Measurements from ENCODE around the gene COL4A5.
"Not testable (repeated sequence)": the region's sequence is repeated elsewhere in the genome, so short reads cannot be mapped to it uniquely, and the experiment has no call there.

Gene COL4A5

DNA sequence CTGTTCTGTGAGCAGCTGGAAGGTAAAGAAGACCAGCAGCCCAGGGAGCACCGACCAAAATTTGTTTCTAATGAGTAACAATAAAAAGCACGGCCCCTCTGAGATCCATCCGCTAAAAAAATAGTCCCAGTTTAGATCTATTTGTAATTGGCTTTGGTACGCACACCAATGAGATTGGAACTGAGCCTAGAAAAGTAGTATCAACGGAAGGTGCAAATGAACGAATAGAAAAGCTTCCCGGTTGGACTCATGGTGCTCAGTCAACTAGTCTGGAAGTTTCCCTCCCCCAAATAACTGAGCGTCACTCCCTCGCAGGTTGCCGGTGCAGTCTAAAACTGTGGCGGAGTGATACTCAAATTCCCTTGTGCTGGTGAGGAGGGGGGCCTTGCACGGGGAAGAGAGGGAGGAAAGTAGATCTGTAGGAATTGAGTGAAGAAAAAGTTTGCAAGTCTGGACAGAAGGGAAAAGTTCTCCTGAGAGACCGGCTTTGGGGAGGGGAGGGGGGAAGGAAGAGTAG, at the start of gene COL4A5:
Gene COL4A5, plus strand, starts transcription at position 413 of the 517 bp plus-strand sequence. CDS start 288 bp downstream, outside the sequence.
- no peak for DNase-seq (ENCODE audit: low spot score)

DNA sequence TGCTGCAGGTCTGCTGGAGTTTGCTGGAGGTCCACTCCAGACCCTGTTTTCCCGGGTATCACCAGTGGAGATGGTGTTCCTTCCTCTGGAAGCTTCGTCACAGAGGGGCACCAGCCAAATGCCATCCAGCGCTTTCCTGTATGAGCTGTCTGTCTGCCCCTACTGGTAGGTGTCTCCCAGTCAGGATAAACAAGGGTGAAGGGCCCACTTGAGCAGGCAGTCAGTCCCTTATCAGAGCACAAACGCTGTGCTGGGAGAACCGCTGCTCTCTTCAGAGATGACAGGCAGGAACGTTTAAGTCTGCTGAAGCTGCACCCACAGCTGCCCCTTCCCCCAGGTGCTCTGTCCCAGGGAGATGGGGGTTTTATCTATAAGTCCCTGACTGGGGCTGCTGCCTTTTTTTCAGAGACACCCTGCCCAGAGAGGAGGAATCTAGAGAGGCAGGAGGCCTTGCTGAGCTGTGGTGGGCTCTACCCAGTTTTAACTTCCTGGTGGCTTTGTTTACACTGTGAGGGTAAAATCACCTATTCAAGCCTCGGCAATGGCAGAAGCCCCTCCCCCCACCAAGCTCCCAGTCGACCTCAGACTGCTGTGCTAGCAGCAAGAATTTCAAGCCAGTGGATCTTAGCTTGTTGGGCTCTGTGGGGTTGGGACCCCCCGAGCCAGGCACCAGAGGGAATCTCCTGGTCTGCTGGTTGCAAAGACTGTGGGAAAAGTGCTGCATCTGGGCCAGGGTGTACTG, 48.5 kb upstream of the COL4A5 start:
- not testable (repeated sequence) for DNase-seq (ENCODE audit: low spot score)

- DNase-seq (ENCODE audit: low spot score), result no peak
These were observed 43.3 kb upstream of the COL4A5 start for GRCh38 chrX:108396188-108396891.

- no peak for DNase-seq (ENCODE audit: low spot score)
These were observed 42.7 kb upstream of the COL4A5 start for GRCh38 chrX:108396986-108397385.

- no peak for DNase-seq (ENCODE audit: low spot score)
These were observed 41.8 kb upstream of the COL4A5 start for GRCh38 chrX:108397627-108398391.

- no peak for DNase-seq (ENCODE audit: low spot score)
These were observed 40.0 kb upstream of the COL4A5 start for GRCh38 chrX:108399418-108400165.

- DNase-seq (ENCODE audit: low spot score), result no peak
These were observed 26.9 kb upstream of the COL4A5 start for GRCh38 chrX:108412783-108413182.

- no peak for DNase-seq (ENCODE audit: low spot score)
These were observed 24.5 kb upstream of the COL4A5 start for GRCh38 chrX:108415146-108415545.

GRCh38 chrX:108415891-108416290, 23.7 kb upstream of the COL4A5 start:
- DNase-seq (ENCODE audit: low spot score), result no peak

DNA sequence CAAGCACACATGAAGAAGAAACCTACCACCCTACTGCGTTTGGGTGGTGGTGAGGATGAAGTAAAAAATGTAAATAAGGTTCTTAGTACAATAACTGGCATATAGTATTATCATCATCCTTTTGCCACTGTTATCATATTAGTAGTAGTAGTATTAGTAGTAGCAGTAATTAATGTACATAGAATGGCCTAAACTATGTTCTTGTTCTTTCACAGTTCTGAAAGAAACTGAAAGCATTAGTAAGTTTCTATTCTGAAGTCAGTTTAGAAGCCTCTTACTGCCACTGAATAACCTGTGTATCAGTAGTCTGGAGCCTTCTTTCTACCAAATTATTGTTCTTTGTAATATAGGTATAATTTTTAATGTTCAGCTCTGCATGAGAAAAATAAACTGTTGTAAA, 22.4 kb upstream of the COL4A5 start:
- DNase-seq (ENCODE audit: low spot score), result no peak

DNA sequence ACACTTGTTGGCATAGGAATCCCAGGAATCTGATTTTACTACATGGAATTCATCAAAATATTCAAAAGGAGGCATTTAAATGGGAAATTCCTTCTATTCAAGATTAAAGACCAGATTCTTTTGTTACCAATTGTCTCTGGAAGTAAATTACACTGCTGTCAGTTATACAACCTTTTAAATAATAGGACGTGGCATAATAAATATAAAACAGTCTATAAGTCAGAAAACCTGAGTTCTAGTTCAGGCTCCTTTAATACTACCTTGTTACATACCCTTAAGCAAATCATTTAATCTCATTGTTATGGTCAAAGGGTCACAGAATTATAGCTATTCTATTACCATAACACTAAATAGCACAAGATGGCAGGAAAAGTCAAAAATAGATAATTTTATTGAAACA, 20.2 kb upstream of the COL4A5 start:
- no peak for DNase-seq (ENCODE audit: low spot score)

GRCh38 chrX:108420481-108420880, 19.2 kb upstream of the COL4A5 start:
- no peak for DNase-seq (ENCODE audit: low spot score)

DNA sequence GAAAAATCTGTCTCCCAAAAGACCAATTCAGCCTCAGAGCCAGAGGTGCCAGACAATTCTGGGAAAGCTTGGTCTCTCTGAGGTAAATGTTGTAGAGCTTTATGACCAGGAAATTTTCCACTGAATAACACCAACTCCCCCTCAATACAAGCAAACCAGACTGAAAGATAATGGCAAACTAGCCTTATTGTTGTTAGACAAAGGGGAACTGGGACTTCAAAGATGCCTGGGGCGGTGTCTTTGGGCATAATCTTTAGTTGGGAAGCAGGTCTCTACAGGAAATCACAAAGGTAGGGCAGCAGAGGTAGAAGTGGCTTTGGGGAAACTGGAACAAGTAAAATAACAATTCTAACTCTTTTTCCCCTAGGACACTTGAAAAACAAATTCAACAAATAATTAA, 13.4 kb upstream of the COL4A5 start:
- no peak for DNase-seq (ENCODE audit: low spot score)

DNA sequence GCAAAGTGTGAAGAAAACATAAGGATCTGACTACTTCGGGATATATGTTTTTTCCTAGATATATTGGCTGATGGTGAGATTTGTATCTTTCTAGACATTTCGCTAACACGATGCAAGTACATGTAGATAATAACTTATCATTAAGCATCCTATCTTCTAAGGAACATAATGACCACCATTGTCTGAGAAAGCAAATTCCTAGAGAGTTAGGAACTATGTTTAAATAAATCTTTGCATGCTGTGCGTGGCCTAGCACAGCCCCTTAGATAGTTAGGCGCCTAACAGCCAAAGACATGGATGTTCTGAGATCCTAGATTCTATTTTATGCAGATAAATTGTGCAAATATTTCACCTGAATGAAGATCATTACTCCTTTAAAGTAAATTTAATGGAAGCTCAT, 4.4 kb upstream of the COL4A5 start:
- DNase-seq (ENCODE audit: low spot score), result no peak

DNA sequence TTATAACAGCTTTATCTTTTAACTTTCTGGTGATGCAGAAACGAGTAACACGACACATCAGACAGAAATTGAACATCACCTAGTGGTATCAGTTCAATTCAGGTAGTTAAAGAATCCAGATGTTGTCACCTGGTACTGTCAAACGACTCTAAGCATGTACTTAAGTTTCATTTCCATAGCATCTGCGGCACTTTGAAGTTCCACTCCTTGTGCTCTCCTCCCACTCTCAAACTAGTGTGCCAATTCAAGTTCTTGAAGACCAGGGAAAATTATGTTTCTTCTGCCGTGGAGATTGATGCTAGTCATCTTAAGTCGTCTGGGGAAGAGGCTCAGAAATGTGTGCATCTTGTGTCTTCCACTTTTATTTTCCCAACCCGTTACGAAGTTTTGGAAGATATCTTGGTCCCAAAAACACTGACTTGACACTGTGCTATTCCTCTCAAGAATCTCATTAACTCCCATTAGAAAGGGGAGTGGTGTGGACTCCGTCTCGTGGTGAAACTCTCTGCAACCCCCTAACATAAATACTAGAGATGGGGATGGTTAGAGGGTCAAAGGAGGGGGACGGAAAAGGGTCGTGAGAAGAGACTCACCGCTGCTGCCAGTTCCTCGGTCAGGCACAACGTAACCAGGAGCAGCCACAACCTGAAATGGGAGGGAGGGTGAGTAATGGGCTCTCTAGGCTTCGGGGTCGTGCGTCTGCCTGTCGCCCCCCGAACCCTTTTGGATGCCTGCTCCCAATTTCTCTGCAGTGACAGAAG, 2.1 kb upstream of the COL4A5 start:
- DNase-seq (ENCODE audit: low spot score), result no peak

DNA sequence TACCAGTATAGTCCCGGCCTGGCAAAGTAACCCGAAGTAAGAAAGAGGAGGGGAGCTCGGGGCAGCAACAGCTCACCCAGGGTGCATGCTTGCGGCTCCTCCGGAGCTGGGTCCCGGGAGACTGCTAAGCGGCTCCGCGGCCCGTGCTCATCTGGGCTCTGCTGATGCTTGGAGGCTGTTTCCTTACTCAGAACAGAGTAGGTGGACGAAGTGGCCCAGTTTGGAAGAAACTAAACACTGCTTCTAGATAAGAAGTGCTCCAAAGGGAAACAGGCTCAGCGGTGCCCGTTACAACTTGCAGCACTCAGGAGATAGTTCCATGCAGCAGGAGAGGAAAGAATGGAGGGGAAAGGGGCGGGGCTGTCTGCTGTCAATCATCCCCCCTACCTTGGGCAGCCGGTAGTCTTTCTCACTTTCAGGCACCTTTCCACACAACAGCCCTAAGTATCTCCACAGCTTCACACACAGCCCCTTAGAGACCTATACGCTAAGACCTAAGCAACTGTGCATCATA, 1.5 kb upstream of the COL4A5 start, which contains the start of gene COL4A6:
Gene COL4A6, minus strand, starts transcription at position 313 of the 514 bp plus-strand sequence. Its CDS starts 226 bp downstream, at position 87.
- DNase-seq (ENCODE audit: low spot score), result no peak

- no peak for DNase-seq (ENCODE audit: low spot score)
These were observed 491 bp downstream of the COL4A5 start for GRCh38 chrX:108439961-108440696.

- no peak for DNase-seq (ENCODE audit: low spot score)
These were observed 3.3 kb downstream of the COL4A5 start for GRCh38 chrX:108442901-108443464.

- DNase-seq (ENCODE audit: low spot score), result no peak
These were observed 7.7 kb downstream of the COL4A5 start for GRCh38 chrX:108447303-108447702.

- DNase-seq (ENCODE audit: low spot score), result no peak
These were observed 14.2 kb downstream of the COL4A5 start for GRCh38 chrX:108453841-108454240.

Measured in CD4-positive, alpha-beta T cell treated with Interleukin-6 at 100 ng/mL for 8 hours (primary cell).